Hepatocyte (in vitro differentiated cells): Measurements from ENCODE around the gene AOX1.

Source experiments
- EZH2 ChIP-seq: fragments of 200-600 bp; sonication (generic); IDR thresholded peaks from 2 replicates; pipeline ENCODE4 v1.6.1; 2016; ENCODE audit warnings: antibody characterized with exemption, mild to moderate bottlenecking, borderline replicate concordance
- TF ChIP-seq, protein P1 (sequence below): fragments of 200-600 bp; sonication (generic); IDR thresholded peaks from 2 replicates; pipeline ENCODE4 v1.5.1; 2016; ENCODE audit warnings: antibody characterized with exemption, mild to moderate bottlenecking; ENCODE audit not compliant: poor library complexity

- TF ChIP-seq, protein P1, sequence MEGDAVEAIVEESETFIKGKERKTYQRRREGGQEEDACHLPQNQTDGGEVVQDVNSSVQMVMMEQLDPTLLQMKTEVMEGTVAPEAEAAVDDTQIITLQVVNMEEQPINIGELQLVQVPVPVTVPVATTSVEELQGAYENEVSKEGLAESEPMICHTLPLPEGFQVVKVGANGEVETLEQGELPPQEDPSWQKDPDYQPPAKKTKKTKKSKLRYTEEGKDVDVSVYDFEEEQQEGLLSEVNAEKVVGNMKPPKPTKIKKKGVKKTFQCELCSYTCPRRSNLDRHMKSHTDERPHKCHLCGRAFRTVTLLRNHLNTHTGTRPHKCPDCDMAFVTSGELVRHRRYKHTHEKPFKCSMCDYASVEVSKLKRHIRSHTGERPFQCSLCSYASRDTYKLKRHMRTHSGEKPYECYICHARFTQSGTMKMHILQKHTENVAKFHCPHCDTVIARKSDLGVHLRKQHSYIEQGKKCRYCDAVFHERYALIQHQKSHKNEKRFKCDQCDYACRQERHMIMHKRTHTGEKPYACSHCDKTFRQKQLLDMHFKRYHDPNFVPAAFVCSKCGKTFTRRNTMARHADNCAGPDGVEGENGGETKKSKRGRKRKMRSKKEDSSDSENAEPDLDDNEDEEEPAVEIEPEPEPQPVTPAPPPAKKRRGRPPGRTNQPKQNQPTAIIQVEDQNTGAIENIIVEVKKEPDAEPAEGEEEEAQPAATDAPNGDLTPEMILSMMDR: no peak
- TF ChIP-seq EZH2: no peak
Observed at GRCh38 chr2:200609028-200609614, 23.3 kb downstream of the AOX1 start.
